Endodermal cell (in vitro differentiated cells): Measurements from ENCODE around the gene TTLL11. TPM values are rescaled to one million over a fixed set of nuclear protein-coding genes. Genes with fewer than 3 reads are reported as not detected.
"Not testable (repeated sequence)": the region's sequence is repeated elsewhere in the genome, so short reads cannot be mapped to it uniquely, and the experiment has no call there.

Experiments
- DNase-seq: peaks from one replicate; pipeline ENCODE4 v3.0.0-alpha.2; 2017
- H3K27ac ChIP-seq: 2 replicates; pipeline ENCODE4 v1.5.1; 2013; ENCODE audit warnings: mild to moderate bottlenecking, low read depth, low read length, moderate library complexity
- H3K27me3 ChIP-seq: 2 replicates; pipeline ENCODE4 v1.6.1; 2013; ENCODE audit warnings: mild to moderate bottlenecking, low read length, moderate library complexity; ENCODE audit not compliant: insufficient read depth, control insufficient read depth, poor library complexity, severe bottlenecking
- H3K36me3 ChIP-seq: 2 replicates; pipeline ENCODE4 v1.7.0; 2013; ENCODE audit warnings: mild to moderate bottlenecking, low read length, moderate library complexity; ENCODE audit not compliant: control insufficient read depth, insufficient read depth
- H3K4me1 ChIP-seq: one replicate; pipeline ENCODE4 v1.7.0; 2013; ENCODE audit warnings: low read length; ENCODE audit not compliant: control insufficient read depth, insufficient read depth
- H3K4me3 ChIP-seq: 2 replicates; pipeline ENCODE4 v1.5.1; 2013; ENCODE audit warnings: mild to moderate bottlenecking, low read length, moderate library complexity
- H3K9ac ChIP-seq: 2 replicates; pipeline ENCODE4 v1.6.1; 2013; ENCODE audit warnings: mild to moderate bottlenecking, low read length, moderate library complexity; ENCODE audit not compliant: poor library complexity, severe bottlenecking; ENCODE audit errors: extremely low read depth
- H3K9me3 ChIP-seq: 2 replicates; pipeline ENCODE4 v1.6.1; 2013; ENCODE audit warnings: mild to moderate bottlenecking, low read length, moderate library complexity; ENCODE audit not compliant: control insufficient read depth
- H3K27ac Mint-ChIP-seq: 2 replicates; pipeline ENCODE4 v1.8.0; 2020; ENCODE audit warnings: mixed read lengths
- H3K27me3 Mint-ChIP-seq: 2 replicates; pipeline ENCODE4 v1.8.0; 2021; ENCODE audit warnings: mild to moderate bottlenecking, mixed read lengths; ENCODE audit not compliant: insufficient read depth
- H3K36me3 Mint-ChIP-seq: 2 replicates; pipeline ENCODE4 v1.8.0; 2020; ENCODE audit warnings: low read depth, mixed read lengths
- H3K4me1 Mint-ChIP-seq: 2 replicates; pipeline ENCODE4 v1.8.0; 2020; ENCODE audit warnings: mixed read lengths
- H3K4me3 Mint-ChIP-seq: 2 replicates; pipeline ENCODE4 v1.8.0; 2020; ENCODE audit warnings: mild to moderate bottlenecking, moderate library complexity, mixed read lengths
- H3K9me3 Mint-ChIP-seq: 2 replicates; pipeline ENCODE4 v1.8.0; 2020; ENCODE audit warnings: mild to moderate bottlenecking, mixed read lengths
- CTCF ChIP-seq: fragments of 200-600 bp; sonication (generic); conservative IDR thresholded peaks from 2 replicates; pipeline ENCODE4 v1.5.0; 2021; ENCODE audit warnings: antibody characterized with exemption, mild to moderate bottlenecking
- WGBS, 2 experiments: methylation state at CpG; one replicate each; pipeline versions ENCODE4 v1.1.5 to v1.1.7; 2013; ENCODE audit warnings: missing lambda C conversion rate in 2 of 2, mixed read lengths in 1 of 2; ENCODE audit not compliant: insufficient coverage in 1 of 2, insufficient read length in 1 of 2; 5-methylcytosine and 5-hydroxymethylcytosine counted together
- total RNA-seq, 2 donors: library from RNA; stranded (reverse); fragmentation: NEBNext Ultra II Directional in 1 of 2; extraction: Animal tissue kit (Norgen Biotek cat#: 25700) in 1 of 2; gene quantifications; 2 replicates in 1 of 2; 3 replicates in 1 of 2; pipeline ENCODE4 v1.2.1, GENCODE V29; 2021

The TTLL11 gene
- total RNA-seq, 2 donors from 2014 or later = 0.68 TPM; not detected in 1

- Histone ChIP-seq H3K9me3 (no peaks in the 10 kb centered on the region), H3K36me3 (no peaks in the 10 kb centered on the region), H3K27ac (no peak overlapping the region), H3K27me3 (peaks cover 8% of the 10 kb centered on the region), H3K4me3 (no peak overlapping the region), H3K4me1 (no peaks in the 10 kb centered on the region), H3K9ac (no peak overlapping the region)
- Mint-ChIP-seq H3K9me3 (no peaks in the 10 kb centered on the region), H3K4me1 (peaks cover 10% of the 10 kb centered on the region), H3K27me3 (peaks cover 13% of the 10 kb centered on the region), H3K27ac (no peak overlapping the region), H3K36me3 (no peaks in the 10 kb centered on the region), H3K4me3 (no peak overlapping the region)
- 91 to 96% methylated on average over 8 to 13 of the region's 13 CpGs for WGBS, 2 experiments
- no peak for DNase-seq
- TF ChIP-seq CTCF = no peak
Measured at GRCh38 chr9:122119166-122119521, 26.0 kb upstream of the TTLL11 start.

GRCh38 chr9:122118343-122119165 is 25.4 kb upstream of the TTLL11 start:
- H3K36me3 Mint-ChIP-seq = no peaks in the 10 kb centered on the region
- no peaks in the 10 kb centered on the region for H3K9me3 Mint-ChIP-seq
- H3K4me3 ChIP-seq = no peak overlapping the region
- no peaks in the 10 kb centered on the region for H3K9me3 ChIP-seq
- no peak for DNase-seq
- TF ChIP-seq CTCF = no peak
- H3K27ac Mint-ChIP-seq = no peak overlapping the region
- peaks cover 3% of the 10 kb centered on the region for H3K4me1 ChIP-seq
- no peak overlapping the region for H3K4me3 Mint-ChIP-seq
- WGBS, 2 experiments = 91 to 98% methylated on average over 3 to 5 of the region's 5 CpGs
- no peaks in the 10 kb centered on the region for H3K36me3 ChIP-seq
- peaks cover 5% of the 10 kb centered on the region for H3K27me3 ChIP-seq
- peaks cover 12% of the 10 kb centered on the region for H3K27me3 Mint-ChIP-seq
- H3K9ac ChIP-seq = no peak overlapping the region
- H3K4me1 Mint-ChIP-seq = peaks cover 12% of the 10 kb centered on the region
- H3K27ac ChIP-seq = no peak overlapping the region

DNA sequence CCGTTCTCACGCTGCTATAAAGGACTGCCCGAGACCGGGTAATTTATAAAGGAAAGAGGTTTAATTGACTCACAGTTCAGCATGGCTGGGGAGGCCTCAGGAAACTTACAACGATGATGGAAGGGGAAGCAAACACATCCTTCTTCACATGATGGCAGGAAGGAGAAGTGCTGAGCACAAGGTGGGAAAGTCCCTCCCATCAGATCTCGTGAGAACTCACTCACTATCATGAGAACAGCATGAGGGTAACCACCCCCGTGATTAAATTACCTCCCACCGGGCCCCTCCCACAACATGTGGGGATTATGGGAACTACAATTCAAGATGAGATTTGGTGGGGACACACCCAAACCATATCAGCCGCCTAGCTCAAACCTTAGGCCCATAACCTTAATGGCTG is 24.1 kb upstream of the TTLL11 start:
- H3K27ac Mint-ChIP-seq, H3K9me3 ChIP-seq, H3K9me3 Mint-ChIP-seq, H3K36me3 ChIP-seq, H3K9ac ChIP-seq, H3K4me3 ChIP-seq, H3K4me1 ChIP-seq, H3K27me3 ChIP-seq, H3K27me3 Mint-ChIP-seq, H3K27ac ChIP-seq, H3K4me3 Mint-ChIP-seq, DNase-seq, H3K36me3 Mint-ChIP-seq: not testable (repeated sequence)
- WGBS, 2 experiments = 88 to 91% methylated on average over 8 to 9 of the region's 9 CpGs
- H3K4me1 Mint-ChIP-seq = peaks cover 16% of the 10 kb centered on the region
